ENCODE results near the gene SHB. TPM values are rescaled to one million over a fixed set of nuclear protein-coding genes. Genes with fewer than 3 reads are reported as not detected.

Gene SHB
- total and polyA plus RNA-seq, 11 donors, result 7.8 to 31.4 (median 21.4) TPM

DNA sequence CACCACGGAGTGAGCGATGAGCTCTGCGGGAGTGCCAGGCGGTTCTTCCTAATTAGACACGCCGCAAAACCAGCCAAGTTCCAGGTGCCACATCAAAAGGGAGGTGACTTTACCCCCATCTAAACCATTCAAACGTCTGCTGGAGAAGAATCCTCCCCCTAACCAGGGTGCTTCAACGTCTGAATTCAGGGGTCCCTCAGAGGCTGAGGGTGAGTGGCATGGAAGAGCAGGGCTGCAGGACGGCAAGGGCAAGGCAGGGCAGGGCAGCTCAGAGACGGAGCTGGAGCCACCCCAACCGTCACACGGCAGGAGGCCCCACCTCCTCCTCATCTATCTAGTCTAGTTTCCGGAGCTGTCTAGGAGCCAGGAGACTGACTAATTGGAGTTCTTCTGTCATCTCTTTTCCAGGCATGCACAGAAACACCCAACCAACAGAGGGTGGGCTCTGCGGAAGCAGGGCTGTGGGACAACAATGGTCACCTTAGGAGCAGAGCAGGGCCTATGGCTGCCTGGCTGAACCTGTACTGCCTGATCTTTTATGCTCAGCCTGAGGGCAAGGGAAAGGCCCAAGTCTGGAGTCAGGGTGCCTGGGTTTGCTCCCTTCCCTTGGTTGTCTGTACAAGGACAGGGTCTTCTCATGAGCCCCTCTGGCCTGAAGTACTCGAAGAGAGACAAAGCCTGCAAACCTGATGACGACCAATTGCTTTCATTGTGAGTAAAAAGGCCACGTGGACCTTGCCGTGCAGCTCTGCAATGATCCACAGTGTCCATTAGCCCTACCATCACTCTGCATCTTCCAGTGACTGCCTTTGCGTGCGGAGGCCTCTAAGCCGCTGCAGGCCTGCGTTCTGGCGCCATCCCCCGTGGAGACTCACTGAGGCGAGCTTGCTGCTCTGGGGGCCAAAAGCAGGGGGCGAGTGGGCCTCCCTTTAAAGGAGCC lies 84.1 kb downstream of the SHB start:
- peak overlapping the region in 10 of 12 donors; percentile 8 to 81 (median 18) for H3K27ac ChIP-seq
- no peaks in the 10 kb centered on the region for H3K9me3 ChIP-seq
- 35 to 63% (median 43%) methylated on average over 24 to 26 of the region's 26 CpGs for WGBS, 4 donors
- TF ChIP-seq POLR2A (IDR thresholded peaks at IDR 0.05) (no peak), CTCF (IDR thresholded peaks at IDR 0.05) (peak in 4 of 12 donors; percentile 14 to 32 (median 18))
- H3K4me1 ChIP-seq, result peaks cover 3 to 67% (median 42%) of the 10 kb centered on the region in 12 donors
- H3K4me3 ChIP-seq, result no peak overlapping the region
- no peaks in the 10 kb centered on the region for H3K36me3 ChIP-seq
- DNase-seq (peak; percentile 56 to 73 (median 66)), ATAC-seq (peak; percentile 83 to 88 (median 86))
- intact Hi-C loops (cut with DNase I), result loop anchor here in 7 of 10 donors (5.0 to 10.0 kb wide), 6 partner anchors 38 to 82 kb away; partner anchors contain the start of gene SHB (in 2 of the 7)
- H3K27me3 ChIP-seq, result no peaks in the 10 kb centered on the region

- 87 to 92% (median 89%) methylated on average over 5 of the region's 5 CpGs for WGBS, 4 donors
- DNase-seq (peak in 1 of 5 donors; percentile 2), ATAC-seq (no peak)
- Histone ChIP-seq H3K27me3 (no peaks in the 10 kb centered on the region), H3K36me3 (no peaks in the 10 kb centered on the region), H3K27ac (peak overlapping the region in 8 of 12 donors; percentile 14 to 81 (median 26)), H3K4me1 (peaks cover 3 to 62% (median 41%) of the 10 kb centered on the region in 12 donors), H3K4me3 (no peak overlapping the region), H3K9me3 (no peaks in the 10 kb centered on the region)
- TF ChIP-seq CTCF (IDR thresholded peaks at IDR 0.05), result no peak
- intact Hi-C loops (cut with DNase I), result loop anchor here in 4 of 10 donors (5.0 to 10.0 kb wide), 4 partner anchors 37 to 81 kb away; partner anchors contain the start of gene SHB (in 1 of the 4)
Measured at GRCh38 chr9:37984278-37984671, 84.8 kb downstream of the SHB start.

DNA sequence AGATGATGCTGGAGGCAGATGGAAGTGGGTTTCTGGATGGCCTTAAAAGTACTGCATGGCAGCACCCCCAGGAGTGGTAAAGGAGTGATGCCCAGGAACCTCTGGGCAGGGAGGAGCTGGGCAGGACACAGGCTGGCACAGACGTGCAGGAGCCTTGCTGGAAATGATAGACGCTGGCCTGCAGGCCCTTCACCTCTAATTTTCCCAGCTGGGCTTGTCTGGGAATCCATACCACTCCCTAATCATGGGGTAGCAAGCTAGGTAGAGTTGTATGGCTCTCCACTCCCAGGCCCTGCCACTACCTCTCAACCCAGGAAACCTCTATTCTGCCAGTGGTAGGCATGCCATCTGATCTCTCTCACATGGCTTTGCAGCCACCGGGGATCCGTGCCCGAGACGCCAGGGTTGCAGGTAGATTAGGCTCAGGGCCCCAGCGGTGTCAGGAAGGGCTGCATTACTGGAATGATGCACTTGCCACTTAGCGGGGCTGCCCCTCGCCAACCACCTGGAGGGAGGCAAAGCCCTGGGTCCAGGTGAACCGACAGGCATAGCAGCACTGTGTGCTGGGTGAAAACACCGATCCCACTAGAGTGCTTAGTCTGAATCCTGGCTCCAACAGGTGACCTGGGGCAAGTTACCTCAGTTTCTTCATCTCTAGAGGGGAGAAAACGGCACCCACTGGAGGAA lies 85.5 kb downstream of the SHB start:
- ATAC-seq (no peak), DNase-seq (peak in 2 of 5 donors; percentile 16 to 33)
- Histone ChIP-seq H3K4me3 (no peak overlapping the region), H3K27me3 (no peaks in the 10 kb centered on the region), H3K4me1 (peaks cover 3 to 54% (median 34%) of the 10 kb centered on the region in 12 donors), H3K36me3 (no peaks in the 10 kb centered on the region), H3K27ac (no peak overlapping the region), H3K9me3 (no peaks in the 10 kb centered on the region)
- 87 to 93% (median 90%) methylated on average over 10 to 12 of the region's 12 CpGs for WGBS, 4 donors
- intact Hi-C loops (cut with DNase I), result loop anchor here in 4 of 10 donors (5.0 to 10.0 kb wide), 4 partner anchors 36 to 81 kb away; partner anchors contain the start of gene SHB (in 1 of the 4)
- TF ChIP-seq CTCF (IDR thresholded peaks at IDR 0.05) (no peak), POLR2A (IDR thresholded peaks at IDR 0.05) (no peak)
